ENCODE data around the gene TEX264.

DNA sequence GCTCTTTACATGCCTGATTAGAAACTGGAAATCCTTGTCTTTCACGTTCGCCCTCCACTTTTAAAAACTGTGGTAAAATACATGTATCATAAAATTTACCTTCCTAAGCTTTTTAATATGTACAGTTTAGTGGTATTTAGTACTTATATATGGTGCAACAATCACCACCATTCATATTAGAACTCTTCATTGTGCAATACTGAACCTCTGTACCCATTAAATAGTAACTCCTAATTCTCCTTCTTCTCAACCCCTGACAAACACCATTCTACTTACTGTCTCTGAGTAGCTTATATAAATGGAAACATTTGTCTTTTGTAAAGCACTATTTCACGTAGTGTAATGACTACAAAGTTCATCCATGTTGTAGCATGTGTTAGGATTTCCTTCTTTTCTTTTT is 64.0 kb downstream of the TEX264 start:
- TF ChIP-seq CTCF (IDR thresholded peaks at IDR 0.05; ENCODE audit: insufficient read depth, low read length) (no peak), POLR2AphosphoS5 (IDR thresholded peaks at IDR 0.05; ENCODE audit: low read depth) (no peak)
- TF ChIP-seq, protein P1, sequence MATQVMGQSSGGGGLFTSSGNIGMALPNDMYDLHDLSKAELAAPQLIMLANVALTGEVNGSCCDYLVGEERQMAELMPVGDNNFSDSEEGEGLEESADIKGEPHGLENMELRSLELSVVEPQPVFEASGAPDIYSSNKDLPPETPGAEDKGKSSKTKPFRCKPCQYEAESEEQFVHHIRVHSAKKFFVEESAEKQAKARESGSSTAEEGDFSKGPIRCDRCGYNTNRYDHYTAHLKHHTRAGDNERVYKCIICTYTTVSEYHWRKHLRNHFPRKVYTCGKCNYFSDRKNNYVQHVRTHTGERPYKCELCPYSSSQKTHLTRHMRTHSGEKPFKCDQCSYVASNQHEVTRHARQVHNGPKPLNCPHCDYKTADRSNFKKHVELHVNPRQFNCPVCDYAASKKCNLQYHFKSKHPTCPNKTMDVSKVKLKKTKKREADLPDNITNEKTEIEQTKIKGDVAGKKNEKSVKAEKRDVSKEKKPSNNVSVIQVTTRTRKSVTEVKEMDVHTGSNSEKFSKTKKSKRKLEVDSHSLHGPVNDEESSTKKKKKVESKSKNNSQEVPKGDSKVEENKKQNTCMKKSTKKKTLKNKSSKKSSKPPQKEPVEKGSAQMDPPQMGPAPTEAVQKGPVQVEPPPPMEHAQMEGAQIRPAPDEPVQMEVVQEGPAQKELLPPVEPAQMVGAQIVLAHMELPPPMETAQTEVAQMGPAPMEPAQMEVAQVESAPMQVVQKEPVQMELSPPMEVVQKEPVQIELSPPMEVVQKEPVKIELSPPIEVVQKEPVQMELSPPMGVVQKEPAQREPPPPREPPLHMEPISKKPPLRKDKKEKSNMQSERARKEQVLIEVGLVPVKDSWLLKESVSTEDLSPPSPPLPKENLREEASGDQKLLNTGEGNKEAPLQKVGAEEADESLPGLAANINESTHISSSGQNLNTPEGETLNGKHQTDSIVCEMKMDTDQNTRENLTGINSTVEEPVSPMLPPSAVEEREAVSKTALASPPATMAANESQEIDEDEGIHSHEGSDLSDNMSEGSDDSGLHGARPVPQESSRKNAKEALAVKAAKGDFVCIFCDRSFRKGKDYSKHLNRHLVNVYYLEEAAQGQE (IDR thresholded peaks at IDR 0.05; ENCODE audit: insufficient replicate concordance, low read depth) = no peak

All from HL-60 (cell line).